GM23338 (cell line): ENCODE data around the gene HSH2D. TPM values are rescaled to one million over a fixed set of nuclear protein-coding genes. Genes with fewer than 3 reads are reported as not detected.

ENCODE experiments used
- ATAC-seq: fragments of 200-7000 bp; cut with Tn5 transposase; 3 replicates; pipeline ENCODE4 v1.9.1; 2020
- DNase-seq: peaks from one replicate; pipeline ENCODE4 v3.0.0-alpha.2; 2015; ENCODE audit warnings: low spot score
- H2AFZ ChIP-seq: fragments of 200-600 bp; sonication (generic); 2 replicates; pipeline ENCODE4 v1.8.0; 2016; ENCODE audit warnings: antibody characterized with exemption, mild to moderate bottlenecking, moderate library complexity
- H3F3A ChIP-seq: fragments of 200-600 bp; sonication (generic); replicated peaks from 2 replicates; pipeline ENCODE4 v1.8.0; 2017; ENCODE audit warnings: antibody characterized with exemption, mixed run types, low read depth
- H3K27ac ChIP-seq: fragments of 200-600 bp; sonication (generic); 2 replicates; pipeline ENCODE4 v1.6.1; 2016; ENCODE audit warnings: low read depth
- H3K27me3 ChIP-seq: fragments of 200-600 bp; sonication (generic); 2 replicates; pipeline ENCODE4 v1.8.0; 2016; ENCODE audit warnings: mild to moderate bottlenecking, mixed run types, moderate library complexity; ENCODE audit not compliant: insufficient read depth
- H3K36me3 ChIP-seq: fragments of 200-600 bp; sonication (generic); 2 replicates; pipeline ENCODE4 v1.8.0; 2016; ENCODE audit warnings: mild to moderate bottlenecking; ENCODE audit not compliant: insufficient read depth
- H3K4me1 ChIP-seq: fragments of 200-600 bp; sonication (generic); 2 replicates; pipeline ENCODE4 v1.8.0; 2016; ENCODE audit warnings: mild to moderate bottlenecking, moderate library complexity; ENCODE audit not compliant: insufficient read depth
- H3K4me2 ChIP-seq: fragments of 200-600 bp; sonication (generic); 2 replicates; pipeline ENCODE4 v1.7.1; 2017; ENCODE audit warnings: mixed run types
- H3K4me3 ChIP-seq: fragments of 200-600 bp; sonication (generic); 2 replicates; pipeline ENCODE4 v1.6.1; 2016; ENCODE audit warnings: mixed run types
- H3K79me2 ChIP-seq: fragments of 200-600 bp; sonication (generic); replicated peaks from 2 replicates; pipeline ENCODE4 v1.8.0; 2017; ENCODE audit warnings: mild to moderate bottlenecking; ENCODE audit not compliant: insufficient read depth
- H3K9me2 ChIP-seq: fragments of 200-600 bp; sonication (generic); 2 replicates; pipeline ENCODE4 v1.8.0; 2017; ENCODE audit not compliant: insufficient read depth
- H4K20me1 ChIP-seq: fragments of 200-600 bp; sonication (generic); replicated peaks from 2 replicates; pipeline ENCODE4 v1.8.0; 2017; ENCODE audit warnings: mild to moderate bottlenecking; ENCODE audit not compliant: insufficient read depth
- H3K27ac Mint-ChIP-seq: 2 replicates; pipeline ENCODE4 v1.8.0; 2020; ENCODE audit warnings: inconsistent platforms, mild to moderate bottlenecking, moderate library complexity, mixed read lengths
- H3K27me3 Mint-ChIP-seq: 3 replicates; pipeline ENCODE4 v1.8.0; 2022; ENCODE audit warnings: low read depth, mild to moderate bottlenecking, moderate library complexity, mixed read lengths, inconsistent platforms; ENCODE audit not compliant: insufficient read depth, poor library complexity
- H3K36me3 Mint-ChIP-seq: 3 replicates; pipeline ENCODE4 v1.8.0; 2021; ENCODE audit warnings: low read depth, mild to moderate bottlenecking, inconsistent platforms, moderate library complexity, mixed read lengths
- H3K4me1 Mint-ChIP-seq: 3 replicates; pipeline ENCODE4 v1.8.0; 2020; ENCODE audit warnings: mild to moderate bottlenecking, inconsistent platforms, mixed read lengths
- H3K4me3 Mint-ChIP-seq: 3 replicates; pipeline ENCODE4 v1.8.0; 2021; ENCODE audit warnings: moderate library complexity, mild to moderate bottlenecking, inconsistent platforms, mixed read lengths
- H3K9me3 Mint-ChIP-seq: 3 replicates; pipeline ENCODE4 v1.8.0; 2020; ENCODE audit warnings: moderate library complexity, mild to moderate bottlenecking, inconsistent platforms, mixed read lengths
- CREB1 ChIP-seq: fragments of 250-450 bp; sonication (Bioruptor Pico); IDR thresholded peaks from 2 replicates; pipeline ENCODE4 v1.5.0; 2020; ENCODE audit warnings: low read depth, mild to moderate bottlenecking, moderate library complexity
- CTCF ChIP-seq, 2 experiments: fragments of 200-600 bp in 1 of 2; sonication (generic) in 1 of 2; conservative IDR thresholded peaks; 2 replicates each; pipeline versions ENCODE4 v1.5.1 to v1.6.1; 2016 to 2017; ENCODE audit warnings: antibody characterized with exemption in 2 of 2, low read depth in 2 of 2, mild to moderate bottlenecking in 2 of 2, moderate library complexity in 1 of 2
- ETS1 ChIP-seq: IDR thresholded peaks from 2 replicates; pipeline ENCODE4 v1.6.1; 2016; ENCODE audit warnings: antibody characterized with exemption
- EZH2 ChIP-seq: fragments of 200-600 bp; sonication (generic); IDR thresholded peaks from one replicate; pipeline ENCODE4 v1.8.0; 2017; ENCODE audit warnings: antibody characterized with exemption, mild to moderate bottlenecking, low read depth; ENCODE audit not compliant: unreplicated experiment
- EZH2phosphoT487 ChIP-seq: fragments of 200-600 bp; sonication (generic); IDR thresholded peaks from one replicate; pipeline ENCODE4 v1.8.1; 2018; ENCODE audit warnings: antibody characterized with exemption; ENCODE audit not compliant: unreplicated experiment
- JUNB ChIP-seq: IDR thresholded peaks from one replicate; pipeline ENCODE4 v1.6.1; 2016; ENCODE audit warnings: antibody characterized with exemption; ENCODE audit not compliant: unreplicated experiment
- NANOG ChIP-seq: IDR thresholded peaks from 2 replicates; pipeline ENCODE4 v1.6.1; 2016; ENCODE audit warnings: antibody characterized with exemption, borderline replicate concordance
- POLR2AphosphoS5 ChIP-seq: IDR thresholded peaks from 2 replicates; pipeline ENCODE4 v1.6.1; 2016; ENCODE audit warnings: antibody characterized with exemption, low read depth
- REST ChIP-seq: IDR thresholded peaks from one replicate; pipeline ENCODE4 v1.6.1; 2018; ENCODE audit warnings: antibody characterized with exemption; ENCODE audit not compliant: unreplicated experiment
- STAT1 ChIP-seq: IDR thresholded peaks from one replicate; pipeline ENCODE4 v1.6.1; 2016; ENCODE audit warnings: antibody characterized with exemption; ENCODE audit not compliant: unreplicated experiment
- ZNF114 ChIP-seq: fragments of 250-450 bp; sonication (Bioruptor Pico); IDR thresholded peaks from 2 replicates; pipeline ENCODE4 v1.5.0; 2020; ENCODE audit warnings: mild to moderate bottlenecking, moderate library complexity
- ZNF331 ChIP-seq: fragments of 250-450 bp; sonication (Bioruptor Pico); IDR thresholded peaks from 2 replicates; pipeline ENCODE4 v1.5.0; 2020; ENCODE audit warnings: low read depth, mild to moderate bottlenecking, moderate library complexity
- ZNF462 ChIP-seq: fragments of 250-450 bp; sonication (Bioruptor Pico); IDR thresholded peaks from 2 replicates; pipeline ENCODE4 v1.5.0; 2020; ENCODE audit warnings: mild to moderate bottlenecking, moderate library complexity
- polyA plus RNA-seq: library from polyadenylated mRNA; unstranded; fragments of >200 nt; fragmentation: Nextera tagmentation; extraction: Ambion mirVana; gene quantifications from 2 replicates; pipeline ENCODE4 v1.2.1, GENCODE V29; 2016
- total RNA-seq: library from RNA; depleted of rRNA; stranded (reverse); fragments of >200 nt; shearing (Covaris generic); gene quantifications from 2 replicates; pipeline ENCODE4 v1.2.3, GENCODE V29; 2014

Gene HSH2D
- total and polyA plus RNA-seq, 2 experiments from 2014 or later: 0.81 to 1.4 TPM

GRCh38 chr19:16197188-16197621, 53.7 kb downstream of the HSH2D start:
- H3K27ac ChIP-seq: no peak overlapping the region
- peaks cover 4% of the 10 kb centered on the region for H3K27me3 Mint-ChIP-seq
- DNase-seq: no peak

More at GRCh38 chr19:16197188-16197621, 53.7 kb downstream of the HSH2D start:
- Histone ChIP-seq H3K79me2 (no peaks in the 10 kb centered on the region), H3K4me1 (peaks cover 3% of the 10 kb centered on the region), H2AFZ (peak overlapping the region; percentile 92), H3K36me3 (no peaks in the 10 kb centered on the region), H3K27me3 (no peaks in the 10 kb centered on the region), H3K4me3 (peak overlapping the region; percentile 96), H3K4me2 (peak overlapping the region; percentile 85), H4K20me1 (no peaks in the 10 kb centered on the region), H3K9me2 (no peaks in the 10 kb centered on the region), H3F3A (no peaks in the 10 kb centered on the region)
- H3K4me3 Mint-ChIP-seq: peak overlapping the region; percentile 89
- no peaks in the 10 kb centered on the region for H3K9me3 Mint-ChIP-seq
- H3K4me1 Mint-ChIP-seq: peaks cover 11% of the 10 kb centered on the region
- TF ChIP-seq JUNB (no peak), ETS1 (no peak), REST (no peak), CTCF (conservative IDR thresholded peaks at IDR 0.05; ENCODE audit: low read depth in 2 of 2) (no peak), CREB1 (CRISPR knock-in tag) (no peak), ZNF462 (CRISPR knock-in tag) (no peak), POLR2AphosphoS5 (no peak), ZNF114 (no peak), EZH2phosphoT487 (no peak), NANOG (no peak), STAT1 (no peak), EZH2 (no peak), ZNF331 (CRISPR knock-in tag) (no peak)
- no peak for ATAC-seq
- H3K27ac Mint-ChIP-seq: peak overlapping the region; percentile 92
- peaks cover 1% of the 10 kb centered on the region; the same call in 2 of the 3 replicates for H3K36me3 Mint-ChIP-seq
